Bronchial epithelial cell (primary cell): ENCODE data around the gene ZNF77. TPM values are rescaled to one million over a fixed set of nuclear protein-coding genes. Genes with fewer than 3 reads are reported as not detected.

Experiments
- DNase-seq: peaks from one replicate; pipeline ENCODE4 v3.0.0-alpha.2; 2010; ENCODE audit warnings: low read depth
- FAIRE-seq: peaks from 2 replicates; lab custom pipeline; 2011; peaks lifted over from hg19 to GRCh38; lab: Jason Lieb, UNC
- H3K27me3 ChIP-seq: 2 replicates; pipeline ENCODE4 v1.5.1; 2011; ENCODE audit warnings: low read length; ENCODE audit not compliant: control insufficient read depth, insufficient read depth
- H3K36me3 ChIP-seq: 2 replicates; pipeline ENCODE4 v1.5.1; 2011; ENCODE audit warnings: low read length; ENCODE audit not compliant: control insufficient read depth, insufficient read depth
- H3K4me3 ChIP-seq: 2 replicates; pipeline ENCODE4 v1.5.1; 2011; ENCODE audit warnings: mild to moderate bottlenecking, low read depth, low read length, control low read depth
- CTCF ChIP-seq: IDR thresholded peaks from 2 replicates; pipeline ENCODE4 v1.5.1; 2011; ENCODE audit warnings: mild to moderate bottlenecking, moderate library complexity, low read length, control low read depth, inconsistent platforms; ENCODE audit not compliant: insufficient read depth, severe bottlenecking
- total RNA-seq: library from RNA; depleted of rRNA; stranded (reverse); fragments of >200 nt; gene quantifications from 2 replicates; pipeline ENCODE4 v1.2.1, GENCODE V29; 2014

The ZNF77 gene
- total RNA-seq, 1 donor from 2014 or later: 7.9 TPM

- TF ChIP-seq CTCF: no peak
Measured at GRCh38 chr19:2960120-2960519, 15.3 kb upstream of the ZNF77 start.

DNA sequence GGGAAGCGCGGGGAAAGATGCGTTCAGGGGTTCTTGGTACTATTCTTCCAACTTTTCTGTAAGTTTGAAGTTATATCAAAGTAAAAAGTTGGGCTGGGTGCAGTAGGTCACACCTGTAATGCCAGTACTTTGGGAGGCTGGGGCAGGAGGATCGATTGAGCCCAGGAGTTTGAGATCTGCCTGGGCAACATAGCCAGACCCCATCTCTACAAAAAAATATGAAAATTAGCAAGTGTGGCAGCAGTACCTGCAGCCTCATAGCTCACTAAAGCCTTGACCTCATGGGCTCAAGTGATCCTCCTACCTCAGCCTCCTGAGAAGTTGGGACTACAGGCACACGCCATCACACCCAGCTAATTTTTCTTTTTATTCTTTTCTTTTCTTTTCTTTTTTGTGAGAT, 12.4 kb upstream of the ZNF77 start:
- TF ChIP-seq CTCF: no peak
- H3K4me3 ChIP-seq: no peak overlapping the region
- H3K27me3 ChIP-seq: no peaks in the 10 kb centered on the region
- no peaks in the 10 kb centered on the region for H3K36me3 ChIP-seq
- FAIRE-seq: no peak
- no peak for DNase-seq

More at GRCh38 chr19:2960120-2960519, 15.3 kb upstream of the ZNF77 start:
- H3K27me3 ChIP-seq: no peaks in the 10 kb centered on the region
- FAIRE-seq: no peak
- no peak for DNase-seq
- no peaks in the 10 kb centered on the region for H3K36me3 ChIP-seq
- no peak overlapping the region for H3K4me3 ChIP-seq

DNA sequence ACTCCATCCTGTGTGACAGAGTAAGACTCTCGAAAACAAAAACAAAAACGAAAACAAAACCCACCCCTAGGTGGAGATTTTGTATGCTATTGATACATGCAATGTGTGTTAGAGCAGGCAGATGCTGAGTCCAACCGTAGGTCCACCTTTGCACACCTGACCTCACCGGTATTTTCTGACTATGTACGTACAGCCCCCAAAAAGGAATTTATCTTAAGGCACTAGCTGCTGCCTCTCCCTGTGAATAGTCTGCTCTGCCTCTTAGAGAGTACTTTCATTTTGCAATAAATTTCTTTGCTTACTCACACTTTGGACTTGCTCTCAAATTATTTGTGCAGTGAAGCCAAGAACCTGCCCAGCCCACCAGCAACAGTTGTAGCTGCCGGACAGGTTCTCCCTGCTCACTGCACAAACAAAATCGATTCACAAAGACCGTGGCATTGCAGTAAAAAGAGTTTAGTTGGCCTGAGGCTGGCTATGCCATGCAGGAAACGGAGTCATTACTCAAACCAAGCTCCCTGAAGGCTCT, 8.2 kb upstream of the ZNF77 start:
- peak; percentile 91 for DNase-seq

GRCh38 chr19:2950286-2951124, 5.7 kb upstream of the ZNF77 start:
- Histone ChIP-seq H3K27me3 (no peaks in the 10 kb centered on the region), H3K4me3 (peak overlapping the region; percentile 69), H3K36me3 (peaks cover 1% of the 10 kb centered on the region)
- no peak for TF ChIP-seq CTCF
- peak; percentile 98 for FAIRE-seq
- DNase-seq: peak; percentile 98

More for the DNA sequence above, 8.2 kb upstream of the ZNF77 start:
- FAIRE-seq: no peak
- peaks cover 1% of the 10 kb centered on the region for H3K36me3 ChIP-seq
- H3K4me3 ChIP-seq: peak overlapping the region; percentile 18
- peak; percentile 43 for TF ChIP-seq CTCF
- no peaks in the 10 kb centered on the region for H3K27me3 ChIP-seq

GRCh38 chr19:2949939-2950285, 5.1 kb upstream of the ZNF77 start:
- FAIRE-seq (no peak), DNase-seq (peak; percentile 21)
- Histone ChIP-seq H3K4me3 (peak overlapping the region; percentile 69), H3K27me3 (no peaks in the 10 kb centered on the region), H3K36me3 (peaks cover 1% of the 10 kb centered on the region)
- no peak for TF ChIP-seq CTCF
